GM12872 (cell line): ENCODE results near the gene MFNG.

Source experiments
- TF ChIP-seq, protein P1 (sequence below): IDR thresholded peaks from 3 replicates; pipeline ENCODE4 v1.5.1; 2011; ENCODE audit warnings: low read depth, mild to moderate bottlenecking, low read length, moderate library complexity; ENCODE audit not compliant: insufficient read depth

Gene MFNG

GRCh38 chr22:37486224-37486845 lies at the start of gene MFNG:
TSS of gene MFNG (minus strand) at chr22:37486384. CDS start at chr22:37486177, 207 bp downstream.
- TF ChIP-seq, protein P1, sequence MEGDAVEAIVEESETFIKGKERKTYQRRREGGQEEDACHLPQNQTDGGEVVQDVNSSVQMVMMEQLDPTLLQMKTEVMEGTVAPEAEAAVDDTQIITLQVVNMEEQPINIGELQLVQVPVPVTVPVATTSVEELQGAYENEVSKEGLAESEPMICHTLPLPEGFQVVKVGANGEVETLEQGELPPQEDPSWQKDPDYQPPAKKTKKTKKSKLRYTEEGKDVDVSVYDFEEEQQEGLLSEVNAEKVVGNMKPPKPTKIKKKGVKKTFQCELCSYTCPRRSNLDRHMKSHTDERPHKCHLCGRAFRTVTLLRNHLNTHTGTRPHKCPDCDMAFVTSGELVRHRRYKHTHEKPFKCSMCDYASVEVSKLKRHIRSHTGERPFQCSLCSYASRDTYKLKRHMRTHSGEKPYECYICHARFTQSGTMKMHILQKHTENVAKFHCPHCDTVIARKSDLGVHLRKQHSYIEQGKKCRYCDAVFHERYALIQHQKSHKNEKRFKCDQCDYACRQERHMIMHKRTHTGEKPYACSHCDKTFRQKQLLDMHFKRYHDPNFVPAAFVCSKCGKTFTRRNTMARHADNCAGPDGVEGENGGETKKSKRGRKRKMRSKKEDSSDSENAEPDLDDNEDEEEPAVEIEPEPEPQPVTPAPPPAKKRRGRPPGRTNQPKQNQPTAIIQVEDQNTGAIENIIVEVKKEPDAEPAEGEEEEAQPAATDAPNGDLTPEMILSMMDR = no peak

DNA sequence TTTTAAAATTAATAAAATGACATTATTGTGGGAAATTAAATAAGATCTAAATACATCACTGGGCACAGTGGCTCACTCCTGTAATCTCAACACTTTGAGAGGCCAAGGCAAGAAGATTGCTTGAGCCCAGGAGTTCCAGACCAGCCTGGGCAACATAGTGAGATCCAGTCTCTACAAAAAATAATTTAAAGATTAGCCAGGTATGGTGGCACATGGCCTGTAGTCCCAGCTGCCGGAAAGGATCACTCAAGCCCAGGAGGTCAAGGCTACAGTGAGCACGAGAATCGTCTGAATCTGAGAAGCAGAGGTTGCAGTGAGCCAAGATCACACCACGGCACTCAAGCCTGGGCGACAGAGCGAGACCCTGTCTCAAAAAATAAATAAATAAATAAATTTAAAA lies 49.0 kb upstream of the MFNG start:
- TF ChIP-seq, protein P1 = no peak

DNA sequence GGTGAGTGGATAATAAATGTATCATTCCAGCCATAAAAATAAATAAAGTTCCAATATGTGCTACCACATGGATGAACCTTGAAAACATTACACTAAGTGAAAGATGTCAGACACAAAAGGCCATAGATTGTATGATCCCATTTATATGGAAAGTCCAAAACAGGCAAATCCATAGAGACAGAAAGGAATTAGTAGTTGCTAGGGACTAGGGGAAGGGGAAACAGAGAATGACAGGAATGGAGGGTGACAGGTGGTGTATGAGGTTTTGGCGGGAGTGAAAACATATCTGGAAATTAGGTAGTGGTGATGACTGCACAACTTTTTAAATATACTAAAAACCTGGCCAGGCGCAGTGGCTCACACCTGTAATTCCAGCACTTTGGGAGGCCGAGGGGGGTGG lies 48.3 kb upstream of the MFNG start:
- TF ChIP-seq, protein P1 = no peak

GRCh38 chr22:37533995-37534394 lies 47.8 kb upstream of the MFNG start:
- TF ChIP-seq, protein P1 = no peak

DNA sequence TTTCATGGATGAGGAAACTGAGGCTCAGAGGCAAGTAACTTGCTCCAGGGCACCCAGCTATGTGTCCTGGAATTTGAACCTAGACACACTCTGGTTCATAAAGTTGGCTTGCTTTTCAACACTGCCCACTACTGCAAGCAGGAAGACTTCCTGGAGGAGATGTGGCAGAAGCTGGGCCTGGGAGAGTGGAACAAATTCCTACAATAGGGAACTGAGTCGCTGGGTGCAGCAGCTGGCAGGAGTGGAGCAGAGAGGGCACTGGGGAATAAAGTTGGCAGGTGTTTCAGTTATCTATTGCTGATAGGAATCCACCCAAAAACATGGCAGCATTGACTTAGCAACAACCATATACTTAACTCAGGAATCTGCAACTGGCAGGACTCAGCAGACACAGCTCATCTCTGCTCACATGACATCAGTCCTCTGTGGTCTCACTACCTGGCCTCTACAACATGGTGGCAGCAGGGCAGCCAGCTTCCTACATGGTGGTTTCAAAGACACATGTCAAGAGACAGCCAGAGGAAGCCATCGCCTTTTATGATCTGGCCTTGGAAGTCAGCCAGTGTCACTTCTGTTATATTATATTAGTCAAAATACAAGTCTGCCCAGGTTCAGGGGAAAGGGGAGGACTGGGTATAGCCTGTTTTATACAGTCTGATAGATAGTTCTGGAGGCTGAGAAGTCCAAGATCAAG lies 43.6 kb upstream of the MFNG start:
- TF ChIP-seq, protein P1 = no peak

GRCh38 chr22:37526376-37526775 lies 40.2 kb upstream of the MFNG start:
- TF ChIP-seq, protein P1 = no peak

DNA sequence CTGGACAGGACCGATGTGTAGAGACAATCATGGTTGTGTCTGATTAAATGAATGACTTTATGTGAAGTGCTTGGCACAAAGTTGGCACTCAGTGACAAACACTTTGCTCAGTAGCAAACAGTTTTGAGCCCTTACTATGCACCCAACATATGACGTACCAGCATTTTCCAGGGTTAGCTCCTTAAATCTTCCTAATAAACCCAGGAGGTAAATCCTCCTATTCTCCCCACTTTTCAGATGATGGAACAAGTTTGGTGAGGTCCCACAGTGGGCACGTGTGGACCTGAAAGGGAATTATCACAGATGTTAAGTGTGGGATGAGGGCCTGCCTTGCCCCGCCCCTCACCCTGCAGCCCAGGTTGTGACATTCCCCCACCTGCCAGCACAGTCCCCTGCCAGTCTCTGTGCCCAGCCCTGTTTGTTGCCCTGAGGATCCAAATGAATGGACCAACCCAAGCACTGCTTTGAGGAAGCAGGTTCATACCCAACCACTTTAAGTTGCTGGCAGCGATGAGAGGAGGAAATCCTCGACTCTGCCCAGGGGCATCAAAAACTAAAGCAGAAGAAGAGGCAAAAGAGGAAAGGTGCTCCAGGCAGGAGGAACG lies 39.7 kb upstream of the MFNG start:
- TF ChIP-seq, protein P1 = no peak
